GM06990 (cell line): ENCODE measurements around the gene ALG9.

Experiments used
- DNase-seq: peaks from one replicate; pipeline ENCODE4 v3.0.0-alpha.2; 2011; ENCODE audit not compliant: insufficient read length; ENCODE audit errors: extremely low read depth
- H3K27me3 ChIP-seq: replicated peaks from 2 replicates; pipeline ENCODE4 v1.6.0; 2011; ENCODE audit warnings: low read length; ENCODE audit not compliant: control insufficient read depth, insufficient read depth
- H3K36me3 ChIP-seq: 2 replicates; pipeline ENCODE4 v1.5.1; 2011; ENCODE audit warnings: low read length; ENCODE audit not compliant: control insufficient read depth, insufficient read depth
- H3K4me3 ChIP-seq: replicated peaks from 2 replicates; pipeline ENCODE4 v1.5.1; 2011; ENCODE audit warnings: low read depth, mild to moderate bottlenecking, control low read depth, low read length
- CTCF ChIP-seq: IDR thresholded peaks from 2 replicates; pipeline ENCODE4 v1.5.1; 2011; ENCODE audit warnings: low read length, control low read depth, mild to moderate bottlenecking, inconsistent platforms; ENCODE audit not compliant: insufficient read depth, poor library complexity, severe bottlenecking

ALG9 gene

GRCh38 chr11:111743700-111744099 lies 127.7 kb downstream of the ALG9 start:
- H3K4me3 ChIP-seq, result no peak overlapping the region
- H3K27me3 ChIP-seq, result no peaks in the 10 kb centered on the region
- no peak for TF ChIP-seq CTCF
- H3K36me3 ChIP-seq, result peaks cover 13% of the 10 kb centered on the region
- no peak for DNase-seq

GRCh38 chr11:111741751-111742150 lies 129.6 kb downstream of the ALG9 start:
- H3K36me3 ChIP-seq, result peaks cover 10% of the 10 kb centered on the region

GRCh38 chr11:111739299-111739698 lies 132.1 kb downstream of the ALG9 start:
- Histone ChIP-seq H3K36me3 (peaks cover 8% of the 10 kb centered on the region), H3K27me3 (no peaks in the 10 kb centered on the region), H3K4me3 (no peak overlapping the region)
- no peak for TF ChIP-seq CTCF
- DNase-seq, result no peak

More at GRCh38 chr11:111741751-111742150, 129.6 kb downstream of the ALG9 start:
- DNase-seq, result no peak
- no peak for TF ChIP-seq CTCF
- Histone ChIP-seq H3K4me3 (no peak overlapping the region), H3K27me3 (no peaks in the 10 kb centered on the region)

- H3K27me3 ChIP-seq, result no peaks in the 10 kb centered on the region
- no peak overlapping the region for H3K4me3 ChIP-seq
- H3K36me3 ChIP-seq, result peaks cover 7% of the 10 kb centered on the region
- no peak for DNase-seq
- no peak for TF ChIP-seq CTCF
These were observed 133.8 kb downstream of the ALG9 start for GRCh38 chr11:111737444-111738210.

GRCh38 chr11:111736621-111737443 lies 134.5 kb downstream of the ALG9 start:
- Histone ChIP-seq H3K36me3 (peaks cover 6% of the 10 kb centered on the region), H3K4me3 (no peak overlapping the region), H3K27me3 (no peaks in the 10 kb centered on the region)
- TF ChIP-seq CTCF, result no peak
- DNase-seq, result no peak
